Measurements from ENCODE around the gene CPT1C.

DNA sequence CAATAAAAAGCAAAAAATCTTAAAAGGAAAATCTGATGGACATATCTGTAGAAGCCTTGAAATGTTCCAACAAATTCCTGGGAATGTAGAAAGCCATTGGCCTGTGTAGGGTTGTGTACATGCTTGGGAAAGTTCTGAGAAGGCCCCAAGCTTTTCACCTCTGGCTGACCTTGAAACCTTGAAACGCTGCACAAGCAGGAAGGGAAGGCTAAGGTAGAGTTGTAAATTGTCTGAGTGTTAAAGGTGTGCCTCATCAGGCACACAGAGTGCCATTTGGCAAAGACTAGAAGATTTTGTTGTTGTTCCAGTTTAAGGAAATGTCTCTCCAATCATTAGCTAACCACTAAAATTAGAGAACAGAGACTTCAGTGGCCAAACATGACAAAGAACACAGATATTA lies 61.8 kb downstream of the CPT1C start:
- no peak for TF ChIP-seq CTCF (IDR thresholded peaks at IDR 0.05; ENCODE audit: extremely low read depth in 1 of 2, insufficient read depth in 1 of 2, low read depth in 1 of 2, low read length in 2 of 2)
- TF ChIP-seq POLR2A (IDR thresholded peaks at IDR 0.05; ENCODE audit: low read depth, low read length) = no peak
- TF ChIP-seq EZH2 (IDR thresholded peaks at IDR 0.05; ENCODE audit: borderline replicate concordance, low read depth, low read length, severe bottlenecking) = no peak
- TF ChIP-seq MYC (IDR thresholded peaks at IDR 0.05; ENCODE audit: low read depth, low read length) = no peak
- no peak for TF ChIP-seq POLR2AphosphoS5 (IDR thresholded peaks at IDR 0.05; ENCODE audit: insufficient read depth, low read depth, low read length)
- TF ChIP-seq, protein P1, sequence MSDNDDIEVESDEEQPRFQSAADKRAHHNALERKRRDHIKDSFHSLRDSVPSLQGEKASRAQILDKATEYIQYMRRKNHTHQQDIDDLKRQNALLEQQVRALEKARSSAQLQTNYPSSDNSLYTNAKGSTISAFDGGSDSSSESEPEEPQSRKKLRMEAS (IDR thresholded peaks at IDR 0.05; ENCODE audit: insufficient read depth, insufficient read length) = no peak
- TF ChIP-seq JUN (IDR thresholded peaks at IDR 0.05; ENCODE audit: borderline replicate concordance, insufficient read depth, insufficient read length, low read depth) = no peak
